Amniotic epithelial cell (primary cell): ENCODE data around the gene LRP3.
A peak's percentile ranks its signal among the peaks of the same experiment; 100 is the strongest.
"Not testable (repeated sequence)": the region's sequence is repeated elsewhere in the genome, so short reads cannot be mapped to it uniquely, and the experiment has no call there.

Source experiments
- DNase-seq: peaks from one replicate; pipeline ENCODE4 v3.0.0-alpha.2; 2010; ENCODE audit warnings: low read depth

The LRP3 gene

DNA sequence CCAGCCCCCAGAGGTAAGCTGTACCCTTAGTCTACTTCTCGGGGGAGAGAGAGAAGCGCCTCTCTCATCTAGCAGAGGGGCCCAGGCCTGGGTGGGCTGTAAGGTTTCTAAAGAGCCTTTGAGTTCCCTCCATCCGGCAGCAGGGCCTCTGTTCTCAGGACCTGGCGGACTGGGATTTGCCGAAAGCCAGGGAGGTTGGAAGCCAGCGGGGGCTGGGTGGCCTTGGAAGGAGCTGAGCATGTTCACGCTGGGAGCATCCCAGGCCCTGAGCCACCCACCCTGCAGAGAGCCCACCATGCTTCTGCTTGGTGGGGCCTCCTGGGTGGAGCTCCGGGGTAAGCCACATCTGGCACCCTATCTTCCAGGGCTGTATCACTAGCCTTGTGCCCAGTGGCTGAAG, 23.8 kb downstream of the LRP3 start:
- no peak for DNase-seq

DNA sequence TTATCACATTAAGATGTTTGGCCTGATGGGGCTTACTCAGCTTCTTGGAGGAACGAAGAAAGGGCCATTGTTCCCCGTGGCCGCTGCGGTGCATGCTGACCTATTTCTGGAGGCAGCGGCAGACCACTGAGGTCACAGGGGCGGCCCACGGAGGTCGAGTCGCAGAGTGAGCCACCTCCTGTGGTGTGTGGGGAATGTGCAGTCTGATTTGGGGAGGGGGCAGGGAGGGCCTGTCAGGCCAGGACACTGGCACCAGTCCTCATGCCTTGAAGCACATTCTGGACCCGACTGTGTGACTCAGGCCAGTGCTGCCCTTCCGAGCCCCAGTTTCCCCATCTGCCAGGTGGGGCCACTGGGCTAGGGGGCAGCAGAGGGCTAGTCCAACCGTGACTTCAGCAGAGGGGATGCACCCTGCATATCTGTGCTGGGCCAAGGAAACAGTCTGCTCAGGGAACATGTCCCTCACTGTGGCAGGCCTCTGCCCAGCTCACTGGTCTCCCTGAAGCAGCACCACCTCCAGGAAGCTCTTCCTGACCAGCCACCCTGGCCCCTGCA, 25.2 kb downstream of the LRP3 start:
- DNase-seq = no peak

DNA sequence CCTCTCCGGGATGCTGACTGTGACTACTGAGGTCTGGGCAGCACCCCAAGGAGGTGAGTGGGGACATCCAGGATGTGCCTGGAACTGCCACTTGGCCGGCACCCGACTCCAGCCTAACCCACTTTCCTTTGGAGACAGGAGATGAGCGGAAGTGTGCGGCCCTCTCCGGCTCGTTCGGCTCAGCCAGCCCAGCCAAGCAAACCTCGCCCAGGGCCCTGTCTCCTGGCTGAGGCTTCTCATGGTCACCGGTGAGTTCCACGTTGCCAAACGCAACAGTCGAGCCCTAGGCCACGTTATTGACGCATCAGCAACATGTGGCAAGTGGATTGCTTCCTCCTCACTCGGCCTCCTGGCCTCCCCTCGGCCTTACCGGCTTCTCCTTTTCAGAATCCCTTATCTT, 26.0 kb downstream of the LRP3 start:
- no peak for DNase-seq

DNA sequence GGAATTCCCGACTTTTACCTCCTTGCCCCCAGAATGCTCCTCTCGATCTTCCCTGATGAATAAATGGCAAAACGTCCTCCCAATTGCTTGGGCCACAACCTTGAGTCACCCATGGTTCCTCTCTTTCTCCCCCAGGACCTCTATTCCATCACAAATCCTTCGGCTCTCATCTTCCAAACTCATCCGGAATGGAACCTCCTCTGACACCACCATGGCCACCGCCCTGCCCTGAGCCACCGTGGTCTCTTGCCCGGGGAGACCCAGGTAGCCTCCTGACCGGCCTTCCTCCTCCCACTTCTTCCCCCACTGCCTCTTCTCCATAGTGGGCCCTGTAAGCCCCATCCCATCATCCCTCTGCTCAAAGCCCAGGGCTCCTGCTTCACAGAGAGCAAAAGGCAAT, 26.6 kb downstream of the LRP3 start:
- no peak for DNase-seq

DNA sequence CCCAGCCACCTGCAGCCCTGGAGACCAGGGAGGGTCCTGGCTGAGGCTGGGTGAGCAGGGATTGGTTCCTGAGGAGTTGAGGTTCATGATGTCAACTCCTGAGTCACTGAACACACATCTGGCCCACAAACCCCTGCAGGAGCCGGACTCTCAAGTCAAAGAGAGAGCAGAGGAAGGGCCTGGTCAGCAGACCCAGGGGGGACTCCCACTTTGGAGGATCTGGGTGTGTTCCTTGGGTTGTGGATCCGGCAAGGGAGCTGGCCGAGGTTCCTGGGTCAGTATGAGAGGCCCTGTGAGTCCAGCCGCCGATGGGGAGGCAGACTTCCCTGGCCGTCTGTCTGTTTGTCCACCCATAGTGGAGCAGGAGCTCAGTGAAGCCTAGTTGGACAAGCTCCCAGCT, 27.5 kb downstream of the LRP3 start:
- DNase-seq = peak; percentile 19

DNA sequence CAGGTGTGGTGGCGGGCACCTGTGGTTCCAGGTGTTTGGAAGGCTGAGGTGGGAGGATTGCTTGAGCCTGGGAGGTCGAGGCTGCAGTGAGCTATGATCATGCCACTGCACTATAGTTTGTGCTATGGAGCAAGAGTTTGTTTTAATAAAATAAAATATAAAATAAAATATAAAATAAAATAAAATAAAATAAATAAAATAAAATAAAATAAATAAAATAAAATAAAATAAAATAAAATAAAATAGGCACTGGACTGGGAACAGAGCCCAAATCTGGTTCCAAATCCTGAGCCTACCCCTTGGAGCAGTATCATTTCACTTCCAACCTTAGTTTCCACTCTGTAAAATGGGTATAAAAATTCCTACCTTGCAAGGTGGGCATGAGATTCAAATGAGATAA, 28.1 kb downstream of the LRP3 start:
- not testable (repeated sequence) for DNase-seq

DNA sequence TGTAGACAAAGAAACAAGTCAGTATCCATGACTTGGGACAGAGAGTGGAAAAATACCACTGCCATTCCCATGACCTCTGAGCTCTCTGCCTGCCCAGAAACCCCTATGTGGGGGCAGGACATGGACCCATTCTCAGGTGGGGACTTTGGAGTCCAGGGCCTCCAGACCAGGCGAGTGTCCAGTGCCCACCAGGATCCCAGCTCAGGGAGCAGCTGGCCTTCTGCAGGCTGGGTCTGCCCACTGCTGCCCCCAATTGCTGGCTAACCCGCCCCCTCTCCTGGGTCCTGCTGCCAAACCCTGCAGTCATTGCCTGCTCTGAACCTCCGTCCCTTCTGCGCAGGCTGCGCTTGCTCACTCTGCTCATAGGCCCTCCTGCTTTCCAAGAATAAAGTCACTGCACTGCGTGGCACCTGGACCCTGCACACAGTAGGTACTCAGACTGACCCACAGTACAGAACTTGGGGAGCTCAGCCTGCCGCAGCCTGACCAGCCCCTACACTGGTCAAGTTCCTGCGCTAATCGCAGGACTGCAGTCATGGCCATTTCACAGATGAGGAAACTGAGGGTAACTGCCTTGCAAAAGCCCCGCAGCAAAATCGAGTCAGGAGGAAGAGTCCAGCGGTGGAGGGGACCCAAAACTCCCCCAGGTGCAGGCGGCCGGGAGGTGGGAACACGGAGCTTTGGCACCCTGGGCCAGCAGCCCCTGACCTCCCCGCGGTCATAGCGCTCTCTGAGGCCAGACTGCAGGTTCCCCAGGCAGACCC, 30.7 kb downstream of the LRP3 start:
- no peak for DNase-seq

DNA sequence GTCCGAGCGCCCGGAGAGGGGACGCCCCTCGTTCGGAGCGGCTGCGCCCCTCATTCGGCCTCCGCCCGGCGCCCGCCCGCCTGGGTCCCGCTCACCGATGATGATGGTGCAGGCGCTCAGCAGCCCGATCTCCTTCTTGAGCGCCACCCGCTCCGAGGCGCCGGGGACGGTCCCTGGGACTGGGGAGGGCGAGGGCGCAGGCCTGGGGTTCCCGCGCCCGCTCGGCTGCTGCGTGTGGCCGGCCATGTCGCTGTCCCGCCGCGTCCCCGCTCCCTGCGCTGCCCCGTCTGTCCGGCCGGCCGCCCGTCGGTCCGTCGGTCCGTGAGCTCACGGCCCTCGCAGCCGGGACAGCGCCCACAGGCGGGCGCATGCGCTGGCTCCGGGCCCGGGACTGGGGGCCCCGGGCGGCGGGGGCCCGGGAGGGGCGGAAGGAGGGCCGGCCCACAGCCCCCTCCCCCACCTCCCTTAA, 31.4 kb downstream of the LRP3 start, which contains the start of gene SLC7A10:
SLC7A10 (minus strand) TSS at position 393 of the 469 bp plus-strand sequence; CDS start at position 246, 147 bp downstream.
- no peak for DNase-seq

DNA sequence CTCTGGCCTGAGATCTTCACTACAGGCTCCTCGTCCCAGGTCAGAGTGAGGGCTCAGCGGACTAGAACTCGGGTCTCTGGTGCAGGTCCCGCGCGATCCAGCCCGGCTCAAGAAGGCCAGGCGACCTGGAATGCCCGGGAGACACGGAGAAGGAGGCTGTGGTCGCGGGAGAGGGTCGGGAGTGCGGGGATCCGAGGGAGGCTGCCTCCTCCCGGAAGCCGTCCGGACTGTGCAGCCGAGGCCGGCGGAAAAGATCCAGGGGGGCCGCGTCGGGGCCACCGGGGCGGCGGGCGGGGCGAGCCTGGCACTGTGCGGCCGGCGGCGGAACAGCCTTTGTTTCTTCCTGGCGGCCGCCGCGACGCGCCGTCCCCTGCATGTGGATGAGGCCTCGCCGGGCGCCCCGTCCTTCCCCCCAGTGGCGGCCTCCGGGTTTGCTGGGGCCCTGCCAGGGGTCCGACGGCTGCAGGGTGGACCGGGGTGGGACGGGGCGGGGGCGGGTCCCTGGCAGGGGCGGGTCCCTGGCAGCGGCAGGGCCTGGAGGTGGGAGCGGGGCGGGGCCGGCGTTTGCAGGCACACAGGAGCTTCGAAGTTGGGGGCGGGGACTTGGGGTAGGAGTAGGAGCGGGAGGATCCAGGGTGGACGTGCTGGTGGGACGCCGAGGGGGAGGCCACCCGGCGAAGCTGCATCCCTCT, 32.6 kb downstream of the LRP3 start:
- peak; percentile 55 for DNase-seq

DNA sequence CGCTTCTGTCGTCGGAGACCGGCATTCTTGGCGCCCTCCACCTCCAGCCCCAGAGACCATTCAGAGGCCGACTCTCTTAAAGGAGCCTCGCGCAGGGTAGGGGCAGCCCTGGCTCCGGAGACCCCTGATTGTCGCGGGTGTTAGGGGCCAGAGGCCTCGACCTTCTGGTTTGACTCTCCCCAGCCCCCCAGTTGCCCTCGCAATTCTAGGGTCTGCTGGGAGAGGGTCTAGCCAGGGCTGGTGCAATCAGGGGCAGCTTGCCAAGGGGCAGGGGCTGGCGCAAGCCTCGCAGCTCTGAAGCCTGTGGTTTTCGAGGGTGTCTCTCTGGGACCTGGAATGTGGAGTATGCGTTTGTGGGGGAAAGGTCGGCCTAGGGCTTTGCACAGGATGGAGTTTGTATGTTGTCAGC, 33.1 kb downstream of the LRP3 start:
- DNase-seq = peak; percentile 88

DNA sequence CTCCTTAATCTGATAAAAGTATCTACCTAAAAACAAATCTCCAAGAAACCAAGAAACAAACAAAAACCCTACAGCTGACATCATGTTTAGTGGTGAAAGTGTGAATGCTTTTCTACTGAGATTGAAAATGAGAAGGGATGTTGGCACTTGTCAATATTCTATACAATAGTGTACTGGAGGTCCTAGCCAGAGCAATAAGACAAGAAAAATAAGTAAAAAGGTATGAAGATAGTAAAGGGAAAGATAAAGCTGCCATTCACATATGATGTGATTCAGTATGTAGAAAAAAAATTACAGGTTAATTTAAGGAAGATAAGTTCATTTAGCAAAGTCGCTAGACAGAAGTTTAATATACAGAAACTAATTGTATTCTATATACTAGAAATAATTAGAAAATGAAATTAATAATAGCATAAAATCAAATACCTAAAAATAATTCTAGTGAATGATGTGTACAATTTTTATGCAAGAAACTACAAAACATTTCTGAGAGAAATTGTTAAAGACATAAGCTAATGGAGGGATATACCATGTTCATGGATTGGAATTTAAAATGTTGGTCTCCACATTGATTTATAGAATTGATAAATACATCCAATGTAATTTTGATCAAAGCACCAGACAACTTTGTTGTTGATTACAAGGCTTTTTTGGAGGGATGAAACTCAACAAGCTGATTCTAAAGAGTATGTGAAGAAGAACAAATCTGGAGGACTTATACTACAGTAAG, 33.9 kb downstream of the LRP3 start:
- no peak for DNase-seq

DNA sequence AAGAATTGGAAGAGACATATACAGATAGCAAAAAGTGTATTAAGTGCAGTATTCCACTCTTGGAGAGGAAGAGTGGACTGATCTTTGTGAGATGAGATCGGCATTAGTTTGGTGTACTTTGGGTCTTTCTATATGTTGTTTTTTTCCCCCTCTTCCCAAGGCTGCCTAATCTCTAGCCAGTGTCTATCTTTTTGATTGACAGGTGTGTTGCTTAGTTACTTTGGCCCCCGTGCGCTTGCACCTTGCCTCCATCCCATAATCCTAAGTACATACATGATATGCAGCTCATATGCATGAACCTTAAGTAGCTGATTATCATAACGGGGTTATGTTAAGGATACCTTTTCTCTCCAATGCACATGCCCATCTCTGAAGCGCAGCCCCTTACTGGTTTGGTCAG, 35.8 kb downstream of the LRP3 start:
- no peak for DNase-seq

DNA sequence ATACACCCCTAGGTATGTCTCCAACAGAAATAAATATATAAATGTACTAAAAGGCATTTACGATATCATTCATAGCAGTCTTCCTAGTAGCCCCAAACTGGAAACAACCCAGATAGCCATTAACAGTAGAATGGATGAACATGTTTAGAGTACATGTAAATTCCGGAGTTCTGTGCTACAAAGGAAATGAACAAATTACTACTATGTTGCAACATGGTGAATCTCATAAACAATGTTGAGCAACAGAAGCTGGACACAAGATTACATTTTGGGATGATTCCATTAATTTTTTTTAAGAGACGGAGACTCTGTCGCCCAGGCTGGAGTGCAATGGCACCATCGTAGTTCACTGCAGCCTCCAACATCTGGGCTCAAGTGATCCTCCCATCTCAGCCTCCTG, 37.4 kb downstream of the LRP3 start:
- DNase-seq = peak; percentile 85

DNA sequence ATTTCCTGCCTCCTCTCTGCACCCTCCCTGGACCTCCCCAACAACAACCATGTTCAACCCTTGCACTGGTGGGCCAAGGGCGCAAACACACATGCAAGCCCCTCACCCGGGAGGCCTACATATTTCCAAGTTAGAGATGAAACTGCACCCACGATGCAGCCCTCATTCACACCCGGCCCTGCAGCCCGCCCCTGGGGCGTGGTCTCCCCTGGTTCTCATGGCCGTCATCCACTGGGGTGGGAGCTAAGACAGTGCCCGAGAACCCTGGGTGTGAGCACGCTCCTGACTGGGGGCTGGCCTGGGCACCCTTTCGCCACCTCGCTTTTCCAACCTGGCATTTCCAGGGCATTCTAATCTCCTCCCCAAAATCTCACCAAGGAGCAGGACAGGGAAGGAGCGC, 38.5 kb downstream of the LRP3 start:
- DNase-seq = no peak

DNA sequence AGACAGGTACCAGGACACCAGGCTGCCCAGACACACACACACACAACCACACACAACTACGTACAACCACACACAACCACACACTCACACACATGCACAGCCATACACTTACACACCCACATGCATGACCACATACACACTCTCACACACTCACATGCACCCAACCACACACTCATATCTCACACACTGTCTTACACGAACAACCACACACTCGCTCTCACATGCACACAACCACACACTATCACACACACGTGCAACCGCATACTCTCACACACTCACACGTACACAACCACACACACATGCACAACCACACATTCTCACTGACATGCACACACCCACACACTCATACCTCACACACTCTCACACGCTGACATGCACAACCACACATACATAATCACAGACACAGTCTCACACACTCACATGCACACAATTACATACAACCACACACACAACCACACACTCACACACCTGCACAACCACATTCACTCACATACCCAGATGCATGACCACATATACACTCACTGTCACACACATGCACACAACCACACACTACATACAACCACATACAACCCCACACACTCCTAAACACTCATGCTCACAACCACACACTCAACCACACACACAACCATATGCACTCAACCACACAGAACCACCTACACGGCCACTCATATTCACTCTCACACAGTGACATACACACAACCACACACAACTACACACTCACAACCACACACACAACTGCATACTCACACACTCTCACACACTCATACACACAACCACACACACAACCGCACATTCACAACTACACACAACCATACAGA, 39.1 kb downstream of the LRP3 start:
- DNase-seq = no peak

DNA sequence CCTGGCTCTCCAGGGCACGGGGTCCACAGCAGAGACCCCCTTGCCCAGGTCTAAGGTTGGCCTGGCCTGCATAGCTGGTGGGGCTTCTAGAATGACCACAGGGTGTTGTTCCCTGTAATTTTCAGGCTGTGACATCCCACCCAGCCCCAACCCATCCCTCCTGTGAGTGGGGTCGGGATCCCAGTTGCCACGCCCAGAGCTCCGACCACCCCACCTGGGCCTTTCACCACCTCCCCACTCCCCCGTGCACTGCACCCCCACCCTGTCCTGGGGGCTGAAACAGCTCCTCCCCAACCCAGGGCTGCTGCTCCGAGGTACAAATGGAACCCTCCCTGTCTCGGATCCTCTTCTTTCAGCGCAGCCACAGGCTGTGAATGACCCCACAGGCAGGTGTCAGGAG, 40.0 kb downstream of the LRP3 start:
- no peak for DNase-seq

DNA sequence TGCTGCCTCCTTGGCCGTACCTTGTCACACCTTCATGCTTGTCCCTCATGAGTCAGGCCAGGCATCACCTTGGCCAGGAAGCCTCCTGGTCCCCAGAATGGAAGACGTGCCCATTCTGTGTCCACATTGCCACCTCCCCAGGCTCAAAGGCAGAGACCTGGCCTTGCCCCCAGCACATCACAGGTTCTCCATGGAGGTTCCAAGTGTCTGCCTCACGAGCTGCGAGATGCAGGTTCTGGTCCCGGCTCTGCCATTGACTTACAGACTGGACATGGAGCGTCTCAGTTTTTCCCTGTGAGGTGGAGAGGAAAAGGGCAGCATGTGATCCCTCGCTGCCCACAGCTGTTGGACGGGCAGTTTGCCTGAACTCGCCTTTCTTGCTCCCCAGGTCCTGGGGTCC, 40.6 kb downstream of the LRP3 start:
- DNase-seq = no peak

DNA sequence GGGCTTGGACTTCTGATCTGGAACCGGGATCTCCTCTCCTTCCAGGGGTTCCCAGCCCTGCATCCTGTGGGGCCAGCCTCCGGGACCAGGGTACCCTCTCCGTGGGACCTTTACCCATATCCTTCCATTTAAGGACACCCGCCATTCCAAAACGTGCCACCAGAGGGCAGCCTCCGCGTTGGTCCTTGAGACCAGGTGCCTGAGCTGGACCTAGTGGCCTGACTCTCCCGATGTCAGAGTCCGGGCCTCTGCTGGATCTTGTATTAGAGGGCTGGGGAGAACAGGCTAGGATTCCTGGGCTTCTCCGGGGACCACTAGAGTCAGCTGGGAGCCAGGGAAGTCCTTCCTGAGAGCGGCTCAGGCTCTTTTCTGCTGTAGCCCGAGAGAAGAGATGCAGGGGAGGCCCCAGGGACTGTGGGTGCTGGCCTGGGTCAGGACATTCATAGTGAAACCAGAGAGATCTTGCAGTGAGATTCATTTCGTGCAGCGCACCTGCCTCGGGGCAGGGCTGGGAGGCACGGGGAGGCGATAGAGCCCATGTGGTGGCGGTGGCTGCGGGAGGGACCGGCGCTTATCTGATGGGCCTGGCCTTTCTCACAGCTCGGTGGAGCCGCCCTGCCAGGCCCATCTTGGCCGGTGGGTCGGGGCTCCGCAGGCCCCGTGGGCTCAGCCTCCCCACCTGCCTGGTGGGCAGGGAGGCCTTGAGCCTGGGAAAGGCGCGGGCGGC, 41.3 kb downstream of the LRP3 start:
- DNase-seq = peak; percentile 38

DNA sequence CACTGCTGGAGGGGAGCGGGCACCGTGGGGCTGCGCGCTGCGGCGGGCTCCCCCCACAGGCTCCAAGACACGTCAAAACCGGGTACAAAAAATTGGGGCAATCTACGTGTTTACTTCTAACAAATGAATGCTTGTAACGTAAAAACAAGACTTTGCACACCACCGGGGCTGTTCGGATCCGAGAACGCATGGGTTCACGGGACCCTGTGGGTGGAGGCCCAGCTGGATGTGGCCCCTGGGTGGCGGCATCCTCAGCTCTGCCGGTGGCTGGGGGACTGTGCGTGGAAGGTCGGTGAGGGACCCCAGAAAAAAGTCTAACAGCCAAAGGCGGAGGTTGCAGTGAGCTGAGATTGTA, 41.8 kb downstream of the LRP3 start:
- no peak for DNase-seq

DNA sequence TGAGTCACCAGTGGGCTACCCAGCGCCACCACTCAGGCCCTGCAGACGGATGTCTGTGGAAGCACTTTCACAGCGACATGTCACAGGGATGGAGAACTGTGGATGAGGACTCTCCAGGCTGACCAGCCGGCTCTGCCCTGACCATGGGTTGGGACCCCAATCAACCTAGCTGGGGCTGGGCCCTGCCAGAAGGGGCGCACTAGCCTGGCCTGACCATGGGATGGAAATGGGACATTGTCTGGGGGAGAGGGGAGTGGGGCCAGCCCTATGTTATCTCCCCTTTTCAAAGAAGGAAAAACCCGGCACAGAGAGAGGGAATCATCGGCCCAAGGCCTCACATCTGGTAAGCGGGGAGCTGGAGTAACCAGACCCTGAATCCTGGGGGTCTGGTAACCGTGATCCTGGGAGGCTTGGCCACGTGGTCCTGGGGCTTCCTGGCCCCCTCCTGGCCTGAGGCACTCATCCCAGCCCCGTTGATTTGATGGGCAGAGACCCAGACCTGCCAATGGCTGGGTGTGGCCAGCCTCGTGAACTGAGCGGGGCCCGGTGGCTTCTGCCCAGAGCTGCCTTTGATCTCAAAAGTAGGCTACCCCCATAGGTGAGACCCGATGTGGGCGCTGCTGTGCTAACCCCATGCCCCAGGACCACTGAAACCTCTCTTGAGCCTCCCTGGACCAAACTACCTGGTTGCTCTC, 42.7 kb downstream of the LRP3 start:
- no peak for DNase-seq
